CD14-positive monocyte (primary cell): ENCODE results near the gene SUPT4H1. TPM values are rescaled to one million over a fixed set of nuclear protein-coding genes. Genes with fewer than 3 reads are reported as not detected.

Experiments used
- DNase-seq, 3 donors: peaks; one replicate each; pipeline ENCODE4 v3.0.0-alpha.2; 2011 to 2022
- H2AFZ ChIP-seq: 2 replicates; pipeline ENCODE4 v1.6.0; 2012; ENCODE audit warnings: mild to moderate bottlenecking, low read depth, low read length, inconsistent platforms; ENCODE audit not compliant: insufficient read depth, poor library complexity, severe bottlenecking
- H3K27ac ChIP-seq, 2 donors: 1 replicate in 1 of 2; 2 replicates in 1 of 2; pipeline ENCODE4 v1.5.1; 2012 to 2013; ENCODE audit warnings: low read length in 2 of 2, control low read depth in 1 of 2, inconsistent platforms in 1 of 2, low read depth in 1 of 2, mild to moderate bottlenecking in 1 of 2
- H3K27me3 ChIP-seq, 2 donors: one replicate each; pipeline versions ENCODE4 v1.6.0 to v1.6.1; 2011 to 2013; ENCODE audit warnings: low read length in 2 of 2; ENCODE audit not compliant: control insufficient read depth in 2 of 2, insufficient read depth in 2 of 2
- H3K36me3 ChIP-seq, 2 donors: replicated peaks in 1 of 2; 1 replicate in 1 of 2; 2 replicates in 1 of 2; pipeline versions ENCODE4 v1.5.1 to v1.6.1; 2012 to 2013; ENCODE audit warnings: low read length in 2 of 2, control low read depth in 1 of 2, inconsistent platforms in 1 of 2, mild to moderate bottlenecking in 1 of 2; ENCODE audit not compliant: insufficient read depth in 2 of 2, control insufficient read depth in 1 of 2
- H3K4me1 ChIP-seq, 2 donors: 1 replicate in 1 of 2; 2 replicates in 1 of 2; pipeline versions ENCODE4 v1.5.1 to v1.6.1; 2012 to 2013; ENCODE audit warnings: low read length in 2 of 2, control low read depth in 1 of 2, inconsistent platforms in 1 of 2, mild to moderate bottlenecking in 1 of 2, moderate library complexity in 1 of 2; ENCODE audit not compliant: insufficient read depth in 2 of 2, control insufficient read depth in 1 of 2
- H3K4me2 ChIP-seq: replicated peaks from 2 replicates; pipeline ENCODE3; 2012; ENCODE audit warnings: low read length, moderate library complexity, mild to moderate bottlenecking; ENCODE audit not compliant: poor library complexity, severe bottlenecking; ENCODE audit errors: extremely low read depth
- H3K4me3 ChIP-seq, 3 experiments: fragments of 200-600 bp in 1 of 3; sonication (generic) in 1 of 3; replicated peaks in 1 of 3; 1 replicate in 2 of 3; 2 replicates in 1 of 3; pipeline ENCODE4 v1.5.1; 2011 to 2013; ENCODE audit warnings: low read length in 3 of 3, mild to moderate bottlenecking in 3 of 3, control low read depth in 2 of 3, low read depth in 2 of 3, inconsistent platforms in 1 of 3, moderate library complexity in 1 of 3
- H3K79me2 ChIP-seq: 2 replicates; pipeline ENCODE4 v1.6.0; 2012; ENCODE audit warnings: mild to moderate bottlenecking, control low read depth, inconsistent platforms, low read length, moderate library complexity; ENCODE audit not compliant: insufficient read depth
- H3K9ac ChIP-seq: 2 replicates; pipeline ENCODE4 v1.6.0; 2017; ENCODE audit warnings: low read length, mild to moderate bottlenecking; ENCODE audit not compliant: insufficient read depth, poor library complexity, severe bottlenecking
- H3K9me3 ChIP-seq, 2 donors: replicated peaks in 1 of 2; 1 replicate in 1 of 2; 2 replicates in 1 of 2; pipeline versions ENCODE4 v1.5.1 to v1.6.1; 2012 to 2013; ENCODE audit warnings: low read length in 2 of 2, control low read depth in 1 of 2; ENCODE audit not compliant: control insufficient read depth in 1 of 2, insufficient read depth in 1 of 2
- H4K20me1 ChIP-seq: 2 replicates; pipeline ENCODE4 v1.6.0; 2012; ENCODE audit warnings: mild to moderate bottlenecking, low read length, control low read depth, moderate library complexity; ENCODE audit not compliant: insufficient read depth
- H3K27ac Mint-ChIP-seq, 7 donors: one replicate each; pipeline ENCODE4 v1.8.0; 2020; ENCODE audit warnings: mild to moderate bottlenecking in 7 of 7, mixed read lengths in 7 of 7, moderate library complexity in 6 of 7, inconsistent platforms in 2 of 7
- H3K27me3 Mint-ChIP-seq, 3 donors: one replicate each; pipeline ENCODE4 v1.8.0; 2021 to 2022; ENCODE audit warnings: low read depth in 3 of 3, mild to moderate bottlenecking in 3 of 3, mixed read lengths in 3 of 3, moderate library complexity in 3 of 3, inconsistent platforms in 1 of 3
- H3K36me3 Mint-ChIP-seq, 2 donors: one replicate each; pipeline ENCODE4 v1.8.0; 2020; ENCODE audit warnings: mixed read lengths in 2 of 2, inconsistent platforms in 1 of 2, mild to moderate bottlenecking in 1 of 2
- H3K4me1 Mint-ChIP-seq: one replicate; pipeline ENCODE4 v1.8.0; 2020; ENCODE audit warnings: mild to moderate bottlenecking, mixed read lengths
- H3K4me3 Mint-ChIP-seq, 2 donors: one replicate each; pipeline ENCODE4 v1.8.0; 2020; ENCODE audit warnings: mild to moderate bottlenecking in 2 of 2, mixed read lengths in 2 of 2, moderate library complexity in 1 of 2
- H3K9me3 Mint-ChIP-seq, 7 donors: one replicate each; pipeline ENCODE4 v1.8.0; 2020 to 2022; ENCODE audit warnings: mixed read lengths in 7 of 7, mild to moderate bottlenecking in 6 of 7, moderate library complexity in 6 of 7, inconsistent platforms in 2 of 7
- CTCF ChIP-seq: fragments of 200-600 bp; IDR thresholded peaks from one replicate; pipeline ENCODE4 v1.8.0; 2022; ENCODE audit warnings: antibody characterized with exemption, mild to moderate bottlenecking
- WGBS: methylation state at CpG from one replicate; pipeline ENCODE4 v1.1.5; 2013; ENCODE audit warnings: missing lambda C conversion rate; ENCODE audit not compliant: insufficient coverage; 5-methylcytosine and 5-hydroxymethylcytosine counted together
- intact Hi-C, 2 donors: fragments of 100-400 bp; cut with micrococcal nuclease; formaldehyde crosslinking; loops; one replicate each; pipeline versions ENCODE4 v1.15.0 to v1.15.1; 2023
- polyA plus RNA-seq, 3 donors: library from polyadenylated mRNA; depleted of rRNA in 1 of 3; unstranded in 2 of 3; stranded (reverse) in 1 of 3; fragments of 300-500 nt in 2 of 3; fragments of >200 nt in 1 of 3; fragmentation: Illumina TruSeq in 2 of 3; gene quantifications; 1 replicate in 2 of 3; 2 replicates in 1 of 3; pipeline ENCODE4 v1.2.3, GENCODE V29; 2012 to 2021

Gene SUPT4H1
- polyA plus RNA-seq, 3 donors = 144 to 251 (median 241) TPM

DNA sequence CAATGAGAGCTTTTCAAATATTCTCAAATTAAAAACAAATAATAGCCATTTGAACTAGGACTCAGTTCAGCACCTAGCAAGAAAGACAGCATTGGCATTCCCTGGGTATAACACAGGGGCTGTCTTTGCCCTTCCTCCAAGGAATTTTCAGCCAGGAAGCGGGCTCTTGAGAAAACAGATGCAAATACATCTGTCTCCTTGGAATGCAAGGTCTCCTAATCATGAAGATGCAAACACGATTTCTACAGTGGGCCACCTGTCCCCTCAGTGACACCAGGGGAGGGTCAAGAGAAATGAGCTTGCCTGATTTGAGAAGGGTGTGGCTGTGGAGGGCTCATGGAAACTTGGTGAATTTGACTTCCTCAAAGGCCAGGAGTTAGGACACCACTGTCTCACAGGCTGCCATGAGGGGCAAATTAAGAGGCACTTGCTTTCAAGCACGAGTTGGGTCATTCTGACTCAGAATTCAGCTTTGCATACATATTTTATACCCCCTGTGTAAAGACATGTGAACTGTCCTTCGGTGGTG is 24.5 kb upstream of the SUPT4H1 start:
- Histone ChIP-seq H2AFZ (no peak overlapping the region), H3K27ac (no peak overlapping the region), H3K4me1 (peaks cover 26 to 27% of the 10 kb centered on the region in 2 donors), H3K9ac (no peak overlapping the region), H3K79me2 (no peaks in the 10 kb centered on the region), H3K27me3 (no peaks in the 10 kb centered on the region), H3K36me3 (no peaks in the 10 kb centered on the region), H4K20me1 (no peaks in the 10 kb centered on the region), H3K4me2 (no peak overlapping the region), H3K4me3 (no peak overlapping the region), H3K9me3 (no peaks in the 10 kb centered on the region)
- H3K4me1 Mint-ChIP-seq = peaks cover 28% of the 10 kb centered on the region
- H3K27me3 Mint-ChIP-seq = peaks cover 2 to 17% (median 15%) of the 10 kb centered on the region in 3 donors
- intact Hi-C loops = no loop called here
- no peak overlapping the region for H3K4me3 Mint-ChIP-seq
- peak; percentile 47 to 68 (median 61) for DNase-seq
- H3K36me3 Mint-ChIP-seq = no peaks in the 10 kb centered on the region
- 88% methylated on average over 2 of the region's 4 CpGs for WGBS
- TF ChIP-seq CTCF = no peak
- H3K27ac Mint-ChIP-seq = peak overlapping the region in 2 of 7 donors; percentile 1 to 32
- peaks cover 0 to 2% (median 0%) of the 10 kb centered on the region in 7 donors for H3K9me3 Mint-ChIP-seq

GRCh38 chr17:58375811-58376210 is 23.8 kb upstream of the SUPT4H1 start:
- Mint-ChIP-seq H3K4me1 (peaks cover 28% of the 10 kb centered on the region), H3K27ac (peak overlapping the region in 6 of 7 donors; percentile 0 to 67 (median 52)), H3K36me3 (no peaks in the 10 kb centered on the region), H3K4me3 (no peak overlapping the region), H3K9me3 (peaks cover 0 to 2% (median 0%) of the 10 kb centered on the region in 7 donors), H3K27me3 (peaks cover 2 to 17% (median 13%) of the 10 kb centered on the region in 3 donors)
- Histone ChIP-seq H2AFZ (no peak overlapping the region), H3K4me1 (peaks cover 26 to 27% of the 10 kb centered on the region in 2 donors), H3K9me3 (no peaks in the 10 kb centered on the region), H3K79me2 (no peaks in the 10 kb centered on the region), H3K4me2 (no peak overlapping the region), H3K27me3 (no peaks in the 10 kb centered on the region), H3K27ac (peak overlapping the region in 1 of 2 donors; percentile 14), H3K36me3 (no peaks in the 10 kb centered on the region), H3K9ac (no peak overlapping the region), H3K4me3 (no peak overlapping the region), H4K20me1 (no peaks in the 10 kb centered on the region)
- DNase-seq = no peak
- no peak for TF ChIP-seq CTCF
- intact Hi-C loops = loop anchor here in 1 of 2 donors (2.0 kb wide), 1 partner anchor 59 kb away; no protein-coding TSS in a partner anchor
- 100% methylated on average over 2 of the region's 2 CpGs for WGBS
